HCT116 (cell line): ENCODE results near the gene CDHR1. TPM values are rescaled to one million over a fixed set of nuclear protein-coding genes. Genes with fewer than 3 reads are reported as not detected.

Experiments
- ATAC-seq: fragments of 200-7000 bp; cut with Tn5 transposase; 2 replicates; pipeline ENCODE4 v1.9.1; 2020; ENCODE audit warnings: mild to moderate bottlenecking, moderate library complexity
- BruUV-seq: library from RNA; stranded (reverse); fragments of 400-500 nt; replicated peaks from 2 replicates; lab custom pipeline; 2021; lab: Mats Ljungman, UMichigan
- CTCF ChIA-PET: fragments of 300-600 bp; sonication (Branson Sonifier 250); formaldehyde crosslinking; loops from one replicate; lab custom pipeline; 2021; ENCODE audit warnings: antibody characterized with exemption; lab: Charles Lee
- POLR2A ChIA-PET: fragments of 300-600, 350-600 bp; sonication (Branson Sonifier 250); formaldehyde crosslinking; loops from one replicate; lab custom pipeline; 2021; ENCODE audit warnings: antibody characterized with exemption; lab: Charles Lee
- RAD21 ChIA-PET, 2 experiments: fragments of 300-600 bp; sonication (Branson Sonifier 250); formaldehyde crosslinking; loops; one replicate each; lab custom pipeline; 2023; ENCODE audit warnings: low total read pairs in 2 of 2; ENCODE audit not compliant: uncharacterized antibody in 2 of 2, unreplicated experiment in 2 of 2, low non-redundant PET in 1 of 2; lab: Charles Lee
- DNase-seq: peaks from one replicate; pipeline ENCODE4 v3.0.0-alpha.2; 2010; ENCODE audit warnings: low read depth, low spot score
- H2AFZ ChIP-seq: fragments of 200-600 bp; shearing (Covaris generic), sonication (generic); 2 replicates; pipeline ENCODE4 v1.6.1; 2017; ENCODE audit warnings: low read depth, mixed run types, mixed read lengths, antibody characterized with exemption, low read length; ENCODE audit not compliant: poor library complexity, severe bottlenecking
- H3K27ac ChIP-seq: 2 replicates; pipeline ENCODE4 v1.5.1; 2012; ENCODE audit warnings: low read depth, low read length
- H3K27me3 ChIP-seq: fragments of 200-600 bp; sonication (generic); 2 replicates; pipeline ENCODE4 v1.6.1; 2016; ENCODE audit warnings: mixed run types, low read length, mixed read lengths; ENCODE audit not compliant: insufficient read depth
- H3K36me3 ChIP-seq, 2 experiments: fragments of 200-500 bp in 1 of 2; fragments of 200-600 bp in 1 of 2; sonication (Bioruptor generic) in 1 of 2; sonication (generic) in 1 of 2; 2 replicates each; pipeline versions ENCODE4 v1.5.1 to v1.6.1; 2014 to 2016; ENCODE audit warnings: low read length in 2 of 2, inconsistent platforms in 1 of 2, mixed read lengths in 1 of 2, mixed run types in 1 of 2; ENCODE audit not compliant: insufficient read depth in 2 of 2, control insufficient read depth in 1 of 2
- H3K4me1 ChIP-seq, 2 experiments: fragments of 200-600 bp in 1 of 2; sonication (generic) in 1 of 2; 2 replicates each; pipeline versions ENCODE4 v1.5.1 to v1.6.1; 2012 to 2017; ENCODE audit warnings: low read length in 2 of 2, inconsistent platforms in 1 of 2, mild to moderate bottlenecking in 1 of 2, mixed read lengths in 1 of 2, mixed run types in 1 of 2, moderate library complexity in 1 of 2; ENCODE audit not compliant: insufficient read depth in 2 of 2, control insufficient read depth in 1 of 2
- H3K4me2 ChIP-seq: fragments of 200-600 bp; sonication (generic); 2 replicates; pipeline ENCODE4 v1.6.1; 2017; ENCODE audit warnings: mixed run types, low read length, mixed read lengths
- H3K4me3 ChIP-seq, 2 experiments: fragments of 200-600 bp in 1 of 2; sonication (generic) in 1 of 2; replicated peaks in 1 of 2; 2 replicates each; pipeline ENCODE4 v1.5.1; 2011 to 2016; ENCODE audit warnings: low read length in 2 of 2, control low read depth in 1 of 2, low read depth in 1 of 2, mild to moderate bottlenecking in 1 of 2, mixed read lengths in 1 of 2, mixed run types in 1 of 2
- H3K79me2 ChIP-seq: fragments of 200-600 bp; sonication (generic); 2 replicates; pipeline ENCODE4 v1.6.1; 2017; ENCODE audit warnings: mild to moderate bottlenecking, mixed run types, low read length, moderate library complexity, mixed read lengths; ENCODE audit not compliant: insufficient read depth
- H3K9ac ChIP-seq: fragments of 200-600 bp; sonication (generic); 2 replicates; pipeline ENCODE4 v1.6.1; 2016; ENCODE audit warnings: low read length, mixed read lengths
- H3K9me2 ChIP-seq: fragments of 200-600 bp; sonication (generic), shearing (Covaris generic); 2 replicates; pipeline ENCODE4 v1.6.1; 2017; ENCODE audit warnings: mixed run types, mild to moderate bottlenecking, moderate library complexity; ENCODE audit not compliant: insufficient read depth
- H3K9me3 ChIP-seq, 2 experiments: fragments of 200-500 bp in 1 of 2; fragments of 200-600 bp in 1 of 2; sonication (Bioruptor generic) in 1 of 2; sonication (generic) in 1 of 2; 2 replicates each; pipeline ENCODE4 v1.6.1; 2014 to 2017; ENCODE audit warnings: low read length in 2 of 2, mixed read lengths in 2 of 2, inconsistent platforms in 1 of 2, low read depth in 1 of 2, mild to moderate bottlenecking in 1 of 2, mixed run types in 1 of 2, moderate library complexity in 1 of 2; ENCODE audit not compliant: control insufficient read depth in 1 of 2, insufficient read depth in 1 of 2
- H4K20me1 ChIP-seq: fragments of 200-600 bp; sonication (generic), shearing (Covaris generic); 2 replicates; pipeline ENCODE4 v1.6.1; 2017; ENCODE audit warnings: mixed run types, mild to moderate bottlenecking, moderate library complexity; ENCODE audit not compliant: insufficient read depth
- EGR1 ChIP-seq: IDR thresholded peaks from 2 replicates; pipeline ENCODE4 v1.6.1; 2012; ENCODE audit warnings: low read depth
- EZH2 ChIP-seq: fragments of 200-600 bp; sonication (generic); IDR thresholded peaks from 2 replicates; pipeline ENCODE4 v1.6.1; 2017; ENCODE audit warnings: antibody characterized with exemption, mixed run types
- EZH2phosphoT487 ChIP-seq: fragments of 200-600 bp; IDR thresholded peaks from 2 replicates; pipeline ENCODE4 v1.6.1; 2018; ENCODE audit warnings: antibody characterized with exemption, borderline replicate concordance
- JUND ChIP-seq: IDR thresholded peaks from 2 replicates; pipeline ENCODE4 v1.6.1; 2012
- SIN3A ChIP-seq: IDR thresholded peaks from 2 replicates; pipeline ENCODE4 v1.6.1; 2012; ENCODE audit warnings: low read depth
- SP1 ChIP-seq: IDR thresholded peaks from 2 replicates; pipeline ENCODE4 v1.6.1; 2012; ENCODE audit warnings: low read depth
- TCF7L2 ChIP-seq: IDR thresholded peaks from 2 replicates; pipeline ENCODE4 v1.7.0; 2011; ENCODE audit warnings: borderline replicate concordance, inconsistent platforms; ENCODE audit not compliant: insufficient read depth, insufficient read length; ENCODE audit errors: extremely low read depth
- YY1 ChIP-seq: IDR thresholded peaks from 2 replicates; pipeline ENCODE4 v1.6.1; 2011; ENCODE audit warnings: low read length, low read depth, moderate library complexity, mild to moderate bottlenecking; ENCODE audit not compliant: insufficient replicate concordance; ENCODE audit errors: extremely low read depth
- ZFX ChIP-seq: fragments of 450-650 bp; IDR thresholded peaks from 2 replicates; pipeline ENCODE4 v1.6.1; 2017
- ZNF274 ChIP-seq: fragments of 200-500 bp; sonication (Bioruptor generic); IDR thresholded peaks from 2 replicates; pipeline ENCODE4 v1.6.1; 2014; ENCODE audit warnings: mild to moderate bottlenecking, low read depth, low read length, inconsistent platforms
- intact Hi-C: fragments of 100-400 bp; cut with micrococcal nuclease; formaldehyde crosslinking; loops from 2 replicates; pipeline ENCODE4 v1.10.0; 2022
- total RNA-seq: library from RNA; stranded (reverse); gene quantifications from one replicate; pipeline ENCODE4 v1.2.1, GENCODE V29; 2021; ENCODE audit not compliant: unreplicated experiment
- TF ChIP-seq, protein P1 (sequence below): IDR thresholded peaks from 2 replicates; pipeline ENCODE4 v1.6.1; 2011; ENCODE audit warnings: mild to moderate bottlenecking, low read length, moderate library complexity; ENCODE audit not compliant: insufficient replicate concordance; ENCODE audit errors: extremely low read depth
- TF ChIP-seq, protein P2 (sequence below), 3 experiments: fragments of 200-600 bp in 1 of 3; sonication (generic) in 1 of 3; IDR thresholded peaks in 2 of 3; conservative IDR thresholded peaks in 1 of 3; 2 replicates each; pipeline ENCODE4 v1.5.1; 2012 to 2017; ENCODE audit warnings: low read depth in 2 of 3, low read length in 2 of 3, antibody characterized with exemption in 1 of 3, borderline replicate concordance in 1 of 3, control low read depth in 1 of 3, mild to moderate bottlenecking in 1 of 3, mixed read lengths in 1 of 3, mixed run types in 1 of 3, moderate library complexity in 1 of 3; ENCODE audit not compliant: insufficient read depth in 1 of 3
- TF ChIP-seq, protein P3 (sequence below): IDR thresholded peaks from 2 replicates; pipeline ENCODE4 v1.6.1; 2012

Gene CDHR1
- total RNA-seq, 1 experiment from 2014 or later = not detected

DNA sequence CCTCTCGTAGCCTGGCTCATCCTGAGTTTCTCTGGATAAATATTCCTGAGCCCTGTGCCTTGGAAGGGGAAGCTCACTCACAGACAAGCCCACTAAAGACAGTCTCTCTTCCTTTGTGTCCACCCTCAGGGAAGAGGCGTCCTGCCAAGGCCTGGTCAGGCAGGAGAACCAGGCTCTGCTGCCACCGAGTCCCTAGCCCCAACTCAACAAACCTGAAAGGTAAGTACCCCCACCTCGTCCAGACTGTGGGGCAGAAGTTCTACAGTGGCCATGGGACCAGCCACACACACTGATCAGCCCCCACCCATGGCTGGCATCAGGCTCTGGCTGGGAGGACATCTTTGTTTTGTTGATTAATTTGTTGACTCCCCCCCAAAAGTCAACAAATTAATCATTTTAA is 18.0 kb upstream of the CDHR1 start:
- Histone ChIP-seq H3K27me3 (no peaks in the 10 kb centered on the region), H3K79me2 (no peaks in the 10 kb centered on the region), H4K20me1 (no peaks in the 10 kb centered on the region), H3K36me3 (no peaks in the 10 kb centered on the region), H3K9ac (no peak overlapping the region), H3K27ac (no peak overlapping the region), H3K4me1 (no peaks in the 10 kb centered on the region), H3K4me2 (no peak overlapping the region), H2AFZ (no peak overlapping the region), H3K9me3 (no peaks in the 10 kb centered on the region), H3K9me2 (no peaks in the 10 kb centered on the region), H3K4me3 (no peak overlapping the region)
- intact Hi-C loops = no loop called here
- no peak for TF ChIP-seq EZH2
- TF ChIP-seq ZNF274 = no peak
- no peak for ATAC-seq
- no peak for DNase-seq
- ChIA-PET CTCF (no interaction called here), POLR2A (no interaction called here), RAD21 (no interaction called here)
- no TSS peak for BruUV-seq

DNA sequence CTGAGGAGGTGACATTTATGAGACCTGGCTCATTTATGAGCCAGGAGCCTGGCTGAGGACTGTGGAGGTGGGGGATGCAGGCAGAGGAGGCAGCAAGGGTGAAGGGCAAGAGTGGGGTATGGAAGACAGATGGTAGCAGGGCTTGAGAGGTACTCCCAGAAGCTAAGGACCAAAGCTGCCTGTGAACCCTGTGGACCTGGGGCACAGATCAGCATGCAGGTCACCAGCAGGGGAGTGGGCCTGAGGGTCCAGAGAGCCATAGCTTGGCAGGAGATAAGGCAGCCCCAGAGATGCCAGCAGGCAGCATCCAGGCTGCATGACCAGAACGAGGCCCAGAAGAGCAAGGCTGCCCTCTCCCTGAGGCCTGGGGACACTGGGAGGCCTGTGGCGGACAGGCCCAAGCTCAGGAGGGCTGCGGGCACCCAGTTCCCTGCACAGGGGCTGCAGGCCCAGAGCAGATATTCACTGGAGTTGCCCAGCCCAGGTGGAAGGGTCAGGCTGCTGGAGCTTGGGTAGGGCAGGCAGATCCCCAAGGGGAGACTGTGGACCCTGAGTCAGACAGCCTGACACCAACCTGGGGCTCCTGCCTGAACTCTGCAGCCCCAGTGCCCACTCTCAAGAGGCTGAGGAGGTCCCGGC is 17.4 kb upstream of the CDHR1 start:
- ChIA-PET POLR2A (no interaction called here), CTCF (no interaction called here), RAD21 (no interaction called here)
- Histone ChIP-seq H3K9me3 (no peaks in the 10 kb centered on the region), H3K36me3 (no peaks in the 10 kb centered on the region), H3K79me2 (no peaks in the 10 kb centered on the region), H4K20me1 (no peaks in the 10 kb centered on the region), H3K9me2 (no peaks in the 10 kb centered on the region), H3K4me3 (no peak overlapping the region), H2AFZ (no peak overlapping the region), H3K4me2 (no peak overlapping the region), H3K4me1 (no peaks in the 10 kb centered on the region), H3K27me3 (no peaks in the 10 kb centered on the region), H3K9ac (no peak overlapping the region), H3K27ac (no peak overlapping the region)
- ATAC-seq (no peak), DNase-seq (no peak)
- intact Hi-C loops = no loop called here
- BruUV-seq = no TSS peak
- TF ChIP-seq JUND (no peak), TCF7L2 (no peak), ZFX (no peak), SP1 (no peak), YY1 (no peak), EGR1 (no peak), EZH2 (no peak), SIN3A (no peak), EZH2phosphoT487 (no peak)
- TF ChIP-seq, protein P1, sequence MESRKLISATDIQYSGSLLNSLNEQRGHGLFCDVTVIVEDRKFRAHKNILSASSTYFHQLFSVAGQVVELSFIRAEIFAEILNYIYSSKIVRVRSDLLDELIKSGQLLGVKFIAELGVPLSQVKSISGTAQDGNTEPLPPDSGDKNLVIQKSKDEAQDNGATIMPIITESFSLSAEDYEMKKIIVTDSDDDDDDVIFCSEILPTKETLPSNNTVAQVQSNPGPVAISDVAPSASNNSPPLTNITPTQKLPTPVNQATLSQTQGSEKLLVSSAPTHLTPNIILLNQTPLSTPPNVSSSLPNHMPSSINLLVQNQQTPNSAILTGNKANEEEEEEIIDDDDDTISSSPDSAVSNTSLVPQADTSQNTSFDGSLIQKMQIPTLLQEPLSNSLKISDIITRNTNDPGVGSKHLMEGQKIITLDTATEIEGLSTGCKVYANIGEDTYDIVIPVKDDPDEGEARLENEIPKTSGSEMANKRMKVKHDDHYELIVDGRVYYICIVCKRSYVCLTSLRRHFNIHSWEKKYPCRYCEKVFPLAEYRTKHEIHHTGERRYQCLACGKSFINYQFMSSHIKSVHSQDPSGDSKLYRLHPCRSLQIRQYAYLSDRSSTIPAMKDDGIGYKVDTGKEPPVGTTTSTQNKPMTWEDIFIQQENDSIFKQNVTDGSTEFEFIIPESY = no peak
- TF ChIP-seq, protein P2, sequence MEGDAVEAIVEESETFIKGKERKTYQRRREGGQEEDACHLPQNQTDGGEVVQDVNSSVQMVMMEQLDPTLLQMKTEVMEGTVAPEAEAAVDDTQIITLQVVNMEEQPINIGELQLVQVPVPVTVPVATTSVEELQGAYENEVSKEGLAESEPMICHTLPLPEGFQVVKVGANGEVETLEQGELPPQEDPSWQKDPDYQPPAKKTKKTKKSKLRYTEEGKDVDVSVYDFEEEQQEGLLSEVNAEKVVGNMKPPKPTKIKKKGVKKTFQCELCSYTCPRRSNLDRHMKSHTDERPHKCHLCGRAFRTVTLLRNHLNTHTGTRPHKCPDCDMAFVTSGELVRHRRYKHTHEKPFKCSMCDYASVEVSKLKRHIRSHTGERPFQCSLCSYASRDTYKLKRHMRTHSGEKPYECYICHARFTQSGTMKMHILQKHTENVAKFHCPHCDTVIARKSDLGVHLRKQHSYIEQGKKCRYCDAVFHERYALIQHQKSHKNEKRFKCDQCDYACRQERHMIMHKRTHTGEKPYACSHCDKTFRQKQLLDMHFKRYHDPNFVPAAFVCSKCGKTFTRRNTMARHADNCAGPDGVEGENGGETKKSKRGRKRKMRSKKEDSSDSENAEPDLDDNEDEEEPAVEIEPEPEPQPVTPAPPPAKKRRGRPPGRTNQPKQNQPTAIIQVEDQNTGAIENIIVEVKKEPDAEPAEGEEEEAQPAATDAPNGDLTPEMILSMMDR (IDR thresholded peaks at IDR 0.05 in 2 of 3, conservative IDR thresholded peaks at IDR 0.05 in 1 of 3; ENCODE audit: borderline replicate concordance in 1 of 3, insufficient read depth in 1 of 3, low read depth in 2 of 3, low read length in 2 of 3) = no peak
- TF ChIP-seq, protein P3, sequence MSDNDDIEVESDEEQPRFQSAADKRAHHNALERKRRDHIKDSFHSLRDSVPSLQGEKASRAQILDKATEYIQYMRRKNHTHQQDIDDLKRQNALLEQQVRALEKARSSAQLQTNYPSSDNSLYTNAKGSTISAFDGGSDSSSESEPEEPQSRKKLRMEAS = no peak
